ENCODE data around the gene FYN.
"Not testable (repeated sequence)": the region's sequence is repeated elsewhere in the genome, so short reads cannot be mapped to it uniquely, and the experiment has no call there.

The FYN gene

GRCh38 chr6:111650049-111650448 is 223.2 kb downstream of the FYN start:
- DNase-seq (ENCODE audit: low read depth): no peak
- TF ChIP-seq CTCF (IDR thresholded peaks at IDR 0.05; ENCODE audit: insufficient read depth, low read depth, low read length, missing control alignments): no peak
- no peak overlapping the region for H3K4me3 ChIP-seq (ENCODE audit: low read depth, low read length)

- TF ChIP-seq CTCF (IDR thresholded peaks at IDR 0.05; ENCODE audit: insufficient read depth, low read depth, low read length, missing control alignments): no peak
- H3K4me3 ChIP-seq (ENCODE audit: low read depth, low read length): no peak overlapping the region
- DNase-seq (ENCODE audit: low read depth): no peak
Observed at GRCh38 chr6:111648100-111648499, 225.2 kb downstream of the FYN start.

GRCh38 chr6:111646942-111647341 is 226.3 kb downstream of the FYN start:
- no peak for TF ChIP-seq CTCF (IDR thresholded peaks at IDR 0.05; ENCODE audit: insufficient read depth, low read depth, low read length, missing control alignments)
- no peak for DNase-seq (ENCODE audit: low read depth)
- no peak overlapping the region for H3K4me3 ChIP-seq (ENCODE audit: low read depth, low read length)

- DNase-seq (ENCODE audit: low read depth): no peak
- no peak for TF ChIP-seq CTCF (IDR thresholded peaks at IDR 0.05; ENCODE audit: insufficient read depth, low read depth, low read length, missing control alignments)
- no peak overlapping the region for H3K4me3 ChIP-seq (ENCODE audit: low read depth, low read length)
Observed at GRCh38 chr6:111646034-111646433, 227.2 kb downstream of the FYN start.

- TF ChIP-seq CTCF (IDR thresholded peaks at IDR 0.05; ENCODE audit: insufficient read depth, low read depth, low read length, missing control alignments): no peak
- DNase-seq (ENCODE audit: low read depth): no peak
- no peak overlapping the region for H3K4me3 ChIP-seq (ENCODE audit: low read depth, low read length)
Observed at GRCh38 chr6:111644893-111645430, 228.3 kb downstream of the FYN start.

- no peak overlapping the region for H3K4me3 ChIP-seq (ENCODE audit: low read depth, low read length)
- DNase-seq (ENCODE audit: low read depth): peak; percentile 66
- peak; percentile 56 for TF ChIP-seq CTCF (IDR thresholded peaks at IDR 0.05; ENCODE audit: insufficient read depth, low read depth, low read length, missing control alignments)
Observed at GRCh38 chr6:111642463-111643158, 230.6 kb downstream of the FYN start.

- H3K4me3 ChIP-seq (ENCODE audit: low read depth, low read length): no peak overlapping the region
- TF ChIP-seq CTCF (IDR thresholded peaks at IDR 0.05; ENCODE audit: insufficient read depth, low read depth, low read length, missing control alignments): no peak
- DNase-seq (ENCODE audit: low read depth): no peak
Observed at GRCh38 chr6:111639266-111639665, 234.0 kb downstream of the FYN start.

GRCh38 chr6:111634981-111635380 is 238.3 kb downstream of the FYN start:
- DNase-seq (ENCODE audit: low read depth); H3K4me3 ChIP-seq (ENCODE audit: low read depth, low read length): not testable (repeated sequence)
